Measurements from ENCODE around the gene CNNM1. TPM values are rescaled to one million over a fixed set of nuclear protein-coding genes. Genes with fewer than 3 reads are reported as not detected.

CNNM1 gene
- total RNA-seq (1 to 10 TPM; 1.1 to 1.6 (median 1.3) TPM), polyA plus RNA-seq (1 to 10 TPM in 1 of 2 donors, under 1 TPM in 1; 0.53 to 1.6 TPM)

- DNase-seq (peak; percentile 33 to 88 (median 56)), FAIRE-seq (no peak), ATAC-seq (peak; percentile 76 to 84 (median 80))
- Histone ChIP-seq H3K36me3 (no peaks in the 10 kb centered on the region), H3K9me3 (no peaks in the 10 kb centered on the region), H3K4me1 (no peaks in the 10 kb centered on the region), H3K27ac (no peak within 1 kb of the TSS), H3K4me3 (peak within 1 kb of the TSS; percentile 44 to 69 (median 58)), H3K27me3 (no peaks in the 10 kb centered on the region)
- 1% methylated on average over 20 to 24 of the region's 24 CpGs for WGBS, 2 donors
- TF ChIP-seq CTCF (IDR thresholded peaks at IDR 0.05), result no peak
- intact Hi-C loops (cut with DNase I), result no loop called here
Measured at GRCh38 chr10:99329304-99329553, at the start of gene CNNM1. Gene CNNM1, plus strand, starts transcription at chr10:99329356. Its CDS starts 32 bp downstream, at chr10:99329388.

- Histone ChIP-seq H3K27ac (peak overlapping the region; percentile 66 to 77 (median 72)), H3K4me3 (no peak overlapping the region), H3K27me3 (no peaks in the 10 kb centered on the region), H3K4me1 (peaks cover 14 to 22% (median 15%) of the 10 kb centered on the region in 3 donors), H3K9me3 (no peaks in the 10 kb centered on the region), H3K36me3 (no peaks in the 10 kb centered on the region)
- peak in 4 of 6 donors; percentile 70 to 79 (median 76) for DNase-seq
- no peak for FAIRE-seq
- WGBS, 2 donors, result 4 to 11% methylated on average over 1 of the region's 1 CpG
- ATAC-seq, result peak; percentile 92 to 95 (median 94)
- intact Hi-C loops (cut with DNase I), result no loop called here
- TF ChIP-seq CTCF (IDR thresholded peaks at IDR 0.05), result no peak
Measured at GRCh38 chr10:99279626-99280111, 49.5 kb upstream of the CNNM1 start.

- intact Hi-C loops (cut with DNase I), result no loop called here
- Histone ChIP-seq H3K27me3 (no peaks in the 10 kb centered on the region), H3K9me3 (no peaks in the 10 kb centered on the region), H3K36me3 (no peaks in the 10 kb centered on the region), H3K4me1 (peaks cover 14 to 22% (median 15%) of the 10 kb centered on the region in 3 donors), H3K4me3 (no peak overlapping the region), H3K27ac (peak overlapping the region; percentile 66 to 77 (median 72))
- FAIRE-seq (no peak), DNase-seq (no peak), ATAC-seq (peak; percentile 47 to 72 (median 54))
- TF ChIP-seq CTCF (IDR thresholded peaks at IDR 0.05), result no peak
- WGBS, 2 donors, result 26 to 29% methylated on average over 2 of the region's 2 CpGs
Measured at GRCh38 chr10:99280472-99280871, 48.7 kb upstream of the CNNM1 start.

- intact Hi-C loops (cut with DNase I), result no loop called here
- ATAC-seq, result no peak
- no peaks in the 10 kb centered on the region for H3K27me3 ChIP-seq
- no peak for DNase-seq
- no peaks in the 10 kb centered on the region for H3K36me3 ChIP-seq
- no peak overlapping the region for H3K27ac ChIP-seq
- TF ChIP-seq CTCF (IDR thresholded peaks at IDR 0.05), result no peak
- no peaks in the 10 kb centered on the region for H3K4me1 ChIP-seq
- no peak for FAIRE-seq
- H3K9me3 ChIP-seq, result no peaks in the 10 kb centered on the region
- H3K4me3 ChIP-seq, result no peak overlapping the region
- WGBS, 2 donors, result 12 to 16% methylated on average over 3 of the region's 3 CpGs
Measured at GRCh38 chr10:99285881-99286280, 43.3 kb upstream of the CNNM1 start.

GRCh38 chr10:99290306-99290705 lies 38.9 kb upstream of the CNNM1 start:
- WGBS, 2 donors, result 34 to 43% methylated on average over 1 of the region's 1 CpG
- no peak for ATAC-seq
- no peak for FAIRE-seq
- Histone ChIP-seq H3K9me3 (no peaks in the 10 kb centered on the region), H3K27me3 (no peaks in the 10 kb centered on the region), H3K4me1 (no peaks in the 10 kb centered on the region), H3K27ac (no peak overlapping the region), H3K36me3 (no peaks in the 10 kb centered on the region), H3K4me3 (no peak overlapping the region)
- TF ChIP-seq CTCF (IDR thresholded peaks at IDR 0.05), result no peak
- DNase-seq, result no peak
- intact Hi-C loops (cut with DNase I), result no loop called here
